ENCODE data around the gene NHS. TPM values are rescaled to one million over a fixed set of nuclear protein-coding genes. Genes with fewer than 3 reads are reported as not detected.

Gene NHS
- total and polyA plus RNA-seq, 2 of the 13 experiments (the other 11 are each of a cell fraction or from before 2014, with no cell fraction given), result 0.02 TPM; not detected in 1

GRCh38 chrX:17595456-17596035 is 220.5 kb downstream of the NHS start:
- POLR2A ChIA-PET, result no interaction called here
- Histone ChIP-seq H4K20me1 (ENCODE audit: insufficient read depth, low read length) (no peaks in the 10 kb centered on the region), H3K9ac (ENCODE audit: insufficient read depth, low read depth, low read length) (no peak overlapping the region), H3K27ac (ENCODE audit: extremely low read length, insufficient read depth, low read length) (no peak overlapping the region), H3K79me2 (ENCODE audit: insufficient read depth, low read length) (no peaks in the 10 kb centered on the region), H3K27me3 (ENCODE audit: control insufficient read depth in 1 of 2, insufficient read depth in 2 of 2, low read length in 2 of 2) (no peaks in the 10 kb centered on the region), H3K36me3 (replicated peaks in 1 of 2; ENCODE audit: control insufficient read depth in 1 of 2, insufficient read depth in 2 of 2, low read length in 2 of 2) (no peaks in the 10 kb centered on the region), H3K9me3 (ENCODE audit: low read length) (no peaks in the 10 kb centered on the region), H3K4me1 (ENCODE audit: insufficient read depth, low read length) (peaks cover 12% of the 10 kb centered on the region; the same call in 1 of the 2 replicates), H2AFZ (ENCODE audit: low read length) (no peak overlapping the region), H3K4me3 (replicated peaks in 1 of 3; ENCODE audit: insufficient read depth in 1 of 3, low read depth in 2 of 3, low read length in 3 of 3) (no peak overlapping the region), H3K4me2 (ENCODE audit: low read depth, low read length) (no peak overlapping the region)
- no peak for FAIRE-seq
- intact Hi-C loops (cut with micrococcal nuclease; ENCODE audit: unreplicated experiment), result no loop called here
- TF ChIP-seq ZNF232 (CRISPR knock-in tag; IDR thresholded peaks at IDR 0.05; ENCODE audit: borderline replicate concordance), result no peak
- no peak for TF ChIP-seq ZNF558 (CRISPR knock-in tag; IDR thresholded peaks at IDR 0.05; ENCODE audit: borderline replicate concordance)
- TF ChIP-seq HDAC2 (CRISPR knock-in tag; IDR thresholded peaks at IDR 0.05), result no peak
- TF ChIP-seq ZSCAN20 (CRISPR knock-in tag; IDR thresholded peaks at IDR 0.05; ENCODE audit: borderline replicate concordance), result no peak
- CTCF ChIA-PET (ENCODE audit: low intra/inter-chr PET ratio, low total read pairs), result no interaction called here
- no TSS peak for BruUV-seq (replicated peaks)
- ATAC-seq, result no peak
- no peak for DNase-seq (ENCODE audit: low spot score)
- 4% methylated on average over 3 of the region's 3 CpGs for WGBS (ENCODE audit: low lambda C conversion rate)
- in situ Hi-C loops (cut with HindIII; ENCODE audit: extremely low pct_ligation_motif_present, low pct_unique_long_range_greater_than_20kb), result no loop called here

GRCh38 chrX:17596061-17596460 is 221.1 kb downstream of the NHS start:
- CTCF ChIA-PET (ENCODE audit: low intra/inter-chr PET ratio, low total read pairs), result no interaction called here
- Histone ChIP-seq H3K27me3 (ENCODE audit: control insufficient read depth in 1 of 2, insufficient read depth in 2 of 2, low read length in 2 of 2) (no peaks in the 10 kb centered on the region), H3K4me2 (ENCODE audit: low read depth, low read length) (no peak overlapping the region), H3K4me1 (ENCODE audit: insufficient read depth, low read length) (peaks cover 12% of the 10 kb centered on the region; the same call in 1 of the 2 replicates), H4K20me1 (ENCODE audit: insufficient read depth, low read length) (no peaks in the 10 kb centered on the region), H3K9ac (ENCODE audit: insufficient read depth, low read depth, low read length) (no peak overlapping the region), H2AFZ (ENCODE audit: low read length) (no peak overlapping the region), H3K27ac (ENCODE audit: extremely low read length, insufficient read depth, low read length) (no peak overlapping the region), H3K4me3 (replicated peaks in 1 of 3; ENCODE audit: insufficient read depth in 1 of 3, low read depth in 2 of 3, low read length in 3 of 3) (no peak overlapping the region), H3K79me2 (ENCODE audit: insufficient read depth, low read length) (no peaks in the 10 kb centered on the region), H3K9me3 (ENCODE audit: low read length) (no peaks in the 10 kb centered on the region), H3K36me3 (replicated peaks in 1 of 2; ENCODE audit: control insufficient read depth in 1 of 2, insufficient read depth in 2 of 2, low read length in 2 of 2) (no peaks in the 10 kb centered on the region)
- intact Hi-C loops (cut with micrococcal nuclease; ENCODE audit: unreplicated experiment) (no loop called here), in situ Hi-C loops (cut with HindIII; ENCODE audit: extremely low pct_ligation_motif_present, low pct_unique_long_range_greater_than_20kb) (no loop called here)
- no peak for ATAC-seq
- no peak for FAIRE-seq
- POLR2A ChIA-PET, result no interaction called here
- no peak for DNase-seq (ENCODE audit: low spot score)
- TF ChIP-seq NKX3-1 (CRISPR knock-in tag; IDR thresholded peaks at IDR 0.05), result no peak
- TF ChIP-seq NRL (CRISPR knock-in tag; IDR thresholded peaks at IDR 0.05; ENCODE audit: borderline replicate concordance), result no peak
- no peak for TF ChIP-seq HDAC6 (IDR thresholded peaks at IDR 0.05; ENCODE audit: low read depth, low read length)
- no peak for TF ChIP-seq ZMYM4 (CRISPR knock-in tag; IDR thresholded peaks at IDR 0.05)
- TF ChIP-seq ZNF143 (CRISPR knock-in tag; IDR thresholded peaks at IDR 0.05), result no peak
- TF ChIP-seq ZBTB7B (CRISPR knock-in tag; IDR thresholded peaks at IDR 0.05), result no peak
- no peak for TF ChIP-seq RAD21 (CRISPR knock-in tag; IDR thresholded peaks at IDR 0.05)
- TF ChIP-seq CCAR2 (optimal IDR thresholded peaks at IDR 0.05; ENCODE audit: low read depth, low read length), result no peak
- no peak for TF ChIP-seq ZNF556 (CRISPR knock-in tag; IDR thresholded peaks at IDR 0.05; ENCODE audit: borderline replicate concordance)
- TF ChIP-seq PCBP2 (optimal IDR thresholded peaks at IDR 0.05; ENCODE audit: low read depth, low read length, poor library complexity, severe bottlenecking), result no peak
- no peak for TF ChIP-seq DMAP1 (CRISPR knock-in tag; IDR thresholded peaks at IDR 0.05)
- TF ChIP-seq KLF11 (CRISPR knock-in tag; IDR thresholded peaks at IDR 0.05), result no peak
- TF ChIP-seq GMEB2 (CRISPR knock-in tag; IDR thresholded peaks at IDR 0.05; ENCODE audit: low read depth), result no peak
- TF ChIP-seq DNMT3B (CRISPR knock-in tag; conservative IDR thresholded peaks at IDR 0.05), result no peak
- no peak for TF ChIP-seq TBP (CRISPR knock-in tag; IDR thresholded peaks at IDR 0.05)
- no peak for TF ChIP-seq ZNF605 (CRISPR knock-in tag; IDR thresholded peaks at IDR 0.05)
- TF ChIP-seq RBAK (CRISPR knock-in tag; IDR thresholded peaks at IDR 0.05), result no peak
- TF ChIP-seq MED13 (CRISPR knock-in tag; IDR thresholded peaks at IDR 0.05), result no peak
- BruUV-seq (replicated peaks), result no TSS peak
